Left ventricle myocardium inferior (tissue), 1 donor: ENCODE data around the gene PPARGC1A. TPM values are rescaled to one million over a fixed set of nuclear protein-coding genes. Genes with fewer than 3 reads are reported as not detected.

Experiments used
- DNase-seq: peaks from one replicate; pipeline ENCODE4 v3.0.0-alpha.2; 2020
- H3K27ac ChIP-seq: fragments of 200-600 bp; replicated peaks from 2 replicates; pipeline ENCODE4 v1.8.0; 2021
- H3K27me3 ChIP-seq: fragments of 200-600 bp; 2 replicates; pipeline ENCODE4 v1.8.0; 2021; ENCODE audit warnings: low read depth
- H3K36me3 ChIP-seq: fragments of 200-600 bp; 2 replicates; pipeline ENCODE4 v1.8.0; 2021
- H3K4me1 ChIP-seq: fragments of 200-600 bp; 2 replicates; pipeline ENCODE4 v1.8.0; 2021
- H3K4me3 ChIP-seq: fragments of 200-600 bp; 2 replicates; pipeline ENCODE4 v1.8.0; 2021; ENCODE audit warnings: mild to moderate bottlenecking, moderate library complexity
- H3K9me3 ChIP-seq: fragments of 200-600 bp; replicated peaks from 2 replicates; pipeline ENCODE4 v1.8.0; 2021
- CTCF ChIP-seq: fragments of 200-600 bp; IDR thresholded peaks from 2 replicates; pipeline ENCODE4 v1.8.0; 2021; ENCODE audit warnings: antibody characterized with exemption, mild to moderate bottlenecking, borderline replicate concordance
- intact Hi-C: fragments of 100-400 bp; cut with micrococcal nuclease; formaldehyde crosslinking; loops from one replicate; pipeline ENCODE4 v1.11.0; 2022
- total RNA-seq: library from RNA; stranded (reverse); fragmentation: NEBNext Ultra II Directional; extraction: Animal tissue kit (Norgen Biotek cat#: 25700); gene quantifications from one replicate; pipeline ENCODE4 v1.2.1, GENCODE V29; 2021
- donor health status: DM: no; HTN: yes; CAD: no; lungs with severe emphysema.

PPARGC1A gene
- total RNA-seq, 1 donor from 2014 or later, result 108 TPM

GRCh38 chr4:23768541-23768940, 121.3 kb downstream of the PPARGC1A start:
- Histone ChIP-seq H3K4me3 (no peak overlapping the region), H3K36me3 (no peaks in the 10 kb centered on the region), H3K4me1 (no peaks in the 10 kb centered on the region), H3K9me3 (no peaks in the 10 kb centered on the region), H3K27ac (no peak overlapping the region), H3K27me3 (no peaks in the 10 kb centered on the region)
- intact Hi-C loops, result no loop called here
- DNase-seq, result no peak
- TF ChIP-seq CTCF, result no peak

- H3K27me3 ChIP-seq, result no peaks in the 10 kb centered on the region
- no peaks in the 10 kb centered on the region for H3K9me3 ChIP-seq
- TF ChIP-seq CTCF, result no peak
- no peaks in the 10 kb centered on the region for H3K36me3 ChIP-seq
- intact Hi-C loops, result no loop called here
- H3K27ac ChIP-seq, result no peak overlapping the region
- DNase-seq, result no peak
- H3K4me1 ChIP-seq, result no peaks in the 10 kb centered on the region
- no peak overlapping the region for H3K4me3 ChIP-seq
Measured at GRCh38 chr4:23766344-23766743, 123.5 kb downstream of the PPARGC1A start.

GRCh38 chr4:23763559-23763958, 126.3 kb downstream of the PPARGC1A start:
- DNase-seq, result no peak
- TF ChIP-seq CTCF, result no peak
- intact Hi-C loops, result no loop called here
- H3K36me3 ChIP-seq, result no peaks in the 10 kb centered on the region
- no peak overlapping the region for H3K4me3 ChIP-seq
- no peaks in the 10 kb centered on the region for H3K27me3 ChIP-seq
- no peaks in the 10 kb centered on the region for H3K9me3 ChIP-seq
- no peaks in the 10 kb centered on the region for H3K4me1 ChIP-seq
- H3K27ac ChIP-seq, result no peak overlapping the region

GRCh38 chr4:23762551-23762950, 127.3 kb downstream of the PPARGC1A start:
- Histone ChIP-seq H3K4me1 (no peaks in the 10 kb centered on the region), H3K27me3 (no peaks in the 10 kb centered on the region), H3K9me3 (no peaks in the 10 kb centered on the region), H3K36me3 (no peaks in the 10 kb centered on the region), H3K4me3 (no peak overlapping the region), H3K27ac (no peak overlapping the region)
- DNase-seq, result no peak
- intact Hi-C loops, result no loop called here
- TF ChIP-seq CTCF, result no peak

- no peak for TF ChIP-seq CTCF
- Histone ChIP-seq H3K27me3 (no peaks in the 10 kb centered on the region), H3K27ac (no peak overlapping the region), H3K36me3 (no peaks in the 10 kb centered on the region), H3K9me3 (no peaks in the 10 kb centered on the region), H3K4me1 (no peaks in the 10 kb centered on the region), H3K4me3 (no peak overlapping the region)
- intact Hi-C loops, result no loop called here
- no peak for DNase-seq
Measured at GRCh38 chr4:23759066-23759465, 130.8 kb downstream of the PPARGC1A start.

GRCh38 chr4:23754688-23755087, 135.2 kb downstream of the PPARGC1A start:
- intact Hi-C loops, result no loop called here
- Histone ChIP-seq H3K27me3 (no peaks in the 10 kb centered on the region), H3K4me3 (no peak overlapping the region), H3K9me3 (no peaks in the 10 kb centered on the region), H3K27ac (no peak overlapping the region), H3K36me3 (no peaks in the 10 kb centered on the region), H3K4me1 (no peaks in the 10 kb centered on the region)
- DNase-seq, result no peak
- TF ChIP-seq CTCF, result no peak
